Motor neuron (in vitro differentiated cells): ENCODE data around the gene AP1M1. TPM values are rescaled to one million over a fixed set of nuclear protein-coding genes. Genes with fewer than 3 reads are reported as not detected.

Experiments used
- ATAC-seq, 8 experiments: fragments of 200-7000 bp; cut with Tn5 transposase; replicated peaks in 6 of 8; 2 replicates each; pipeline ENCODE4 v1.8.0; 2021; ENCODE audit warnings: mild to moderate bottlenecking in 8 of 8, moderate library complexity in 8 of 8
- H3K27ac ChIP-seq, 2 donors: fragments of 250-450 bp; sonication (Bioruptor Pico); 2 replicates each; pipeline ENCODE4 v1.9.0; 2021; ENCODE audit warnings: antibody characterized with exemption in 2 of 2, mild to moderate bottlenecking in 2 of 2, moderate library complexity in 1 of 2
- H3K4me1 ChIP-seq, 2 donors: fragments of 250-450 bp; sonication (Bioruptor Pico); replicated peaks in 1 of 2; 2 replicates each; pipeline ENCODE4 v1.6.1; 2021; ENCODE audit warnings: antibody characterized with exemption in 2 of 2, mild to moderate bottlenecking in 2 of 2, moderate library complexity in 1 of 2
- H3K4me3 ChIP-seq, 5 donors: fragments of 250-450 bp; sonication (Bioruptor Pico); 2 replicates each; pipeline ENCODE4 v1.9.0; 2021; ENCODE audit warnings: antibody characterized with exemption in 5 of 5, mild to moderate bottlenecking in 5 of 5, moderate library complexity in 4 of 5
- WGBS, 10 experiments: fragments of 450-650 bp; shearing (Covaris generic); methylation state at CpG; one replicate each; pipeline ENCODE4 v1.0.0; 2022; 5-methylcytosine and 5-hydroxymethylcytosine counted together
- in situ Hi-C, 9 experiments: fragments of 400-800 bp; cut with MboI; loops; one replicate each; pipeline ENCODE4 v1.15.0; 2021; ENCODE audit warnings: low sequenced_read_pairs in 9 of 9, low pct_unique_long_range_greater_than_20kb in 2 of 9; ENCODE audit not compliant: unreplicated experiment in 9 of 9
- total RNA-seq, 8 experiments: library from RNA; unstranded; fragments of 300-600 nt; gene quantifications; 2 replicates each; pipeline versions ENCODE4 v1.2.3 to v1.2.4, GENCODE V29; 2022

The AP1M1 gene
- total RNA-seq, 8 experiments from 2014 or later = 23.4 to 87.8 (median 64.6) TPM

DNA sequence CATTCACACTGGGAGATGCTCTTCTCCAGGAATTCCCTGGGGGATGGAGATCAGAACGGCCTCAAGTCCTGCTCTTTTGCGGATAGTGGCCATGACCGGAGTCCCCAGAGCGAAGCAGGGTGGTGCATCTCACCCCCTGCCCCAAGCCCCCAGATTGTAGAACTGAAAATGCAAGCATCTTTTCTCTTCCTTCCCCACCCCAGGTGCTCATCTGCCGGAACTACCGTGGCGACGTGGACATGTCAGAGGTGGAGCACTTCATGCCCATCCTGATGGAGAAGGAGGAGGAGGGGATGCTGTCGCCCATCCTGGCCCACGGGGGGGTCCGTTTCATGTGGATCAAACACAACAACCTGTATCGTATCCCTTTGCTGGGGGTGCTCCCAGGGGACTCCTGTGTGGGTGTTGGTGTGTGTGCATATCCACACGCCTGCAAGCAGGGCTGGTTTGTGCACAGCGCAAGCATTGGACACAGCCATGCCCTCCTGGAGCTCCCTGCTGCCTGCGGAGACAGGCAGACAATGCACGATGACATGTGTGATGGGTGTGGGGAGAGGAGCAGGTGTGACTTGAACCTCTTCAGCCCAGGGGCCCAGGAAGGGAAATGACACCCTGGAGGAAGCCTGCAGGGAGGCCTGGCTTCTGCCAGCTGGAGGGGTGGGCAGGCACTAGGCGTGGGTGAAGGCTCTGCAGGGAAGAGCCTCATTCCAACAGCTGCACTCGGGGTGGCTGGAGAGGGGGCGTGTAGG is 5.7 kb downstream of the AP1M1 start:
- H3K4me1 ChIP-seq = peaks cover 6% of the 10 kb centered on the region in 2 donors
- ATAC-seq = peak in 3 of 8 experiments; percentile 9 to 33 (median 27)
- no peak overlapping the region for H3K4me3 ChIP-seq
- WGBS, 10 experiments = 85 to 100% (median 100%) methylated on average over 1 to 5 of the region's 19 CpGs; no CpG with 5 or more reads in 5 of the 10 experiments
- no peak overlapping the region for H3K27ac ChIP-seq
- in situ Hi-C loops = no loop called here

DNA sequence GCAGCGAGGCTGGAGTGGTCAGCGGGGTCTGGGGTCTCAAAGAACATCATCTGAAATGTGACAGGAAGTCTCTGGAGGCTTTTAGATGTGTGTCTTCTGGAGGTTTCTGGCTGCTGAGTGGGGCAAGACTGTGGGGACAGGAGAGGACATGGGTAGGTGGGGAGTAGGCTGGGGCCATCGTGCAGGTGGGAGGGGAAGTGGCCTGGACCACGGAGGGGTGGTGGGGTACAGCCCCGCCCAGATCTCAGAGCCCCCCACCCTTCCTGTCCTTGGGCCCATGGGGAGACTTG is 6.2 kb downstream of the AP1M1 start:
- in situ Hi-C loops = no loop called here
- Histone ChIP-seq H3K4me1 (peaks cover 1 to 2% of the 10 kb centered on the region in 2 donors), H3K27ac (no peak overlapping the region), H3K4me3 (no peak overlapping the region)
- WGBS, 10 experiments = no CpG with 5 or more reads among the region's 5 CpGs
- ATAC-seq = peak in 1 of 8 experiments; percentile 20

DNA sequence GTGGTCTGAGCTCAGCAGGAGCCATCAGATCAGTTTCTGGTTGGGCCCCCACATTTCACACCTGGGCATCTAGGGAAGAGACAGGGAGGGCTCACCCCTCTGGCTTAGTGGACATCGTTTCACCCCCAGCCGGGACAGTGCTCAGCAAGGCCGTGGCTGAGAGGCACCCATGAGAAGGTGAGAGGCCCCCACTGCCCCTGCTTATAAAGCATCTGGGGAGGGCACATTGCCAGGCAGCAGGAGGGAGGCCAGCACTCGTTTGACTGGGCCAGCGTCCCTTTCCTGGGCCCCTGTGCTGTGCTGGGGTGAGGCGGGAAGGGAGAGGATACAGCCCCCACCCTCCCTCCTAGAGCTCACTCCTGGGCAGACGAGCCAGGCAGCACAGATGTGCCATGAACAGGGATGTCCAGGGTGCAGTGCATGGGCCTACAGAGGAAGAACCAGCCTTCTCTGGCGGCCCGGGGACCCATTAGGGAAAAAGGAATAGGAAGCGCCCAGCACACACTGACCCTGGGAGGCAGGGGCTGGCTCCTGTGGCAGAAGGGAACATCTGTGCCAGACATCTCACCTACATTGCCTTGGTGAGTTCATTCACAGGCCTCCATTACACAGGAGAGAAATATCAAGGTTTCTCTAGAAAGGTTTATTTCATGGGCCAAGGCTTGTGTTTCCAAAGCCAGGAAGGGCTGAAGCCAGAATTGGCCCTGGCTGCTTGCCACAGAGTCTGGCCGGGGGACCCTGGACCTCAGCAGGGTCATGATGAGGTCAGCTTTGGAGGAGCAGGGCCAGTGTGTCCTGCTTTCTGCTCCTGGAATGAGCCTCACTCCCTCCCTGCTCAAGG is 7.7 kb downstream of the AP1M1 start:
- H3K27ac ChIP-seq = no peak overlapping the region
- peak in 4 of 8 experiments; percentile 17 to 35 (median 26) for ATAC-seq
- in situ Hi-C loops = no loop called here
- no peak overlapping the region for H3K4me3 ChIP-seq
- H3K4me1 ChIP-seq = no peaks in the 10 kb centered on the region
- WGBS, 10 experiments = 74 to 100% (median 93%) methylated on average over 1 to 4 of the region's 11 CpGs; no CpG with 5 or more reads in 5 of the 10 experiments

DNA sequence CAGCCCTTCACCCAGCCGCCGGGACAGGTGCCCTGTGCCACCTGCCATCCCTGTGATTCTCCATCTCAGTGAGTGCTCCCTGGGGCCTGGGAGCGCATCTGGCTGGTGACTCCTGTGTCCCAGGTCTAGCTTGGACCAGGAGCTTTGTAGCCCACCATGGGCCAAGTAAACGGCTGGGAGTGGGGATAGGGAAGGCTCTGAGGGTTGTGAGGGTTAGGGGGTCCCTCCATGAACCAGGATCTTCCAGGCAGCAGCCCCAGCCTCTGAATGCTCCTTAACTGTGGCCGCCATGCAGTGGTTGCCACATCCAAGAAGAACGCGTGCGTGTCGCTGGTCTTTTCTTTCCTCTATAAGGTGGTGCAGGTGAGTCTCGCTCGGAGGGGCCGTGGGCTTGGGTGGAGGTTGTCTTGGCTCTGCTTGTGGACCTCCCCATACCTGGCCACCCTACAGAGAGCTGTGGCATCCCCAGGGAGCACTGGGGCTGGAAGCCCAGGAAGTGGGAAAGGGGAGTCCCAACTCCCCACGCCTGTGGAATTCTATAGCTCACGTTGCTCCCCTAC is 8.4 kb downstream of the AP1M1 start:
- Histone ChIP-seq H3K4me1 (no peaks in the 10 kb centered on the region), H3K4me3 (no peak overlapping the region), H3K27ac (no peak overlapping the region)
- in situ Hi-C loops = no loop called here
- ATAC-seq = no peak
- WGBS, 10 experiments = 60 to 100% (median 94%) methylated on average over 1 to 11 of the region's 14 CpGs; no CpG with 5 or more reads in 4 of the 10 experiments

DNA sequence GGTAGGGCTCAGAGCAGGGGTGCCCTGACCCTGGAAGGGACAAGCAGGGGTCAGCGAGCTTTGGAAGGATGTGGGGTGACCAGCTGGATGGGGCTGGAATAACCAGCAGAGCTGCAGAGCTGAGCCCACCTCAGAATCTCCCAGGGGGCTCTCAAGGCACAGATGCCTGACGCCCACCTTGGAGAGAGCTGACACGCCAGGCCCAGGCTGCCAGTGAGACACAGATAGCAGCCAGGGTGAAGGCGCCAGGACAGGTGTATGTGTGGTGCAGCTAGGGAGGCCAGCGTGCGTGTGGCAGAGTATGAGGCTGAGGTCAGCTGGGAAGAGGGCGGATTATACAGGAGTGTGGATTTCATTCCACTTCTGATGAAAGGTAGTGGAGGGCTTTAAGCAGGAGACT is 8.9 kb downstream of the AP1M1 start:
- 82 to 100% (median 93%) methylated on average over 2 to 4 of the region's 7 CpGs; no CpG with 5 or more reads in 6 of the 10 experiments for WGBS, 10 experiments
- in situ Hi-C loops = no loop called here

DNA sequence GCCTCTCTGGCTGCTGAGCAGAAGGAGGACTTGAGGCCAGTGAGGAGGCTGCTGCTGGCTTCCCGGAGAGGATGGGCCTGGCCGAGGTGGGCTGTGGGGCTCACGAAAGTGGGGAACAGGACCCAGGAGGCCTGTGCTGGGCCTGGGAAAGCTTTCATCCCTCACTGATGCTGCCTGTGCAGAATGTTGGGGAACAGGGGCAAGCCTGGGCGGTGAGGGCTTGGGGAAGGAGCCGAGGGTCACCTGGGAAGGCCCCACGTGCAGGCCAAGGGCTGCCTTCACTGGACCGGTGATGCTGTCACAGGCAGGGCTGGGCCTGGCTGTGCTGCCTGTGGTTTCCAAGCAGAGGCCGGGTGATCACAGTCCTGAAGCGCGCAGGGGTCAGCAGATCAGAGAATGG is 9.4 kb downstream of the AP1M1 start:
- 85 to 100% (median 96%) methylated on average over 1 to 5 of the region's 10 CpGs; no CpG with 5 or more reads in 4 of the 10 experiments for WGBS, 10 experiments
- Histone ChIP-seq H3K27ac (no peak overlapping the region), H3K4me1 (no peaks in the 10 kb centered on the region), H3K4me3 (no peak overlapping the region)
- peak in 2 of 8 experiments; percentile 12 to 23 for ATAC-seq
- in situ Hi-C loops = no loop called here

More for the DNA sequence above, 8.9 kb downstream of the AP1M1 start:
- H3K4me3 ChIP-seq = no peak overlapping the region
- H3K27ac ChIP-seq = no peak overlapping the region
- H3K4me1 ChIP-seq = no peaks in the 10 kb centered on the region
- no peak for ATAC-seq

DNA sequence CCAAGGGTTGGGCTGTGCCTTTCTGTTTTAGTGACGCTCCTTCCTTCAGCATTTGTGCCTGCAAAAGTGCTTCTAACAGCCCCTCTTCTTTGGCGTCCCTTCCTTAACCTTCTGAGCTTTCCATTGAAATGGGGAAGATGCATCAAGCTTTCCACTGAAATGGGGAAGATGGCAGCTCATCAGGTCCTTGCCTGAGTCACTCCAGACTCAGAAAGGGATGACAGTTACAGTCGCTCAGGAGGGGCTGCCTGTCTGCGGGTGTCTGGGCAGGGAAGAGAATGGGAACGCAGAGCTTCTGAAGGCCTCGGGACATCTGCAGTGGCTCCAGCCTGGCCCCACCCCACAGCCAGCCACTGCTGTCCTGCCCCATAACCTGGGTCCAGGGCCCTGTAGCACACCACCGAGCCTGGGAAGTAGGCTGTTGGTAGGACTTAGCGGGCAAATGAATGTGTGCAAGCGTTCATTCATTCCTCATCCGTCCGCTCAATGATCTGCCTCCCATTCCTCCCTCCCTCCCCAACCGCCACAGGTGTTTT is 9.8 kb downstream of the AP1M1 start:
- no peak for ATAC-seq
- H3K4me3 ChIP-seq = no peak overlapping the region
- in situ Hi-C loops = no loop called here
- H3K4me1 ChIP-seq = no peaks in the 10 kb centered on the region
- WGBS, 10 experiments = 84 to 100% (median 94%) methylated on average over 2 to 8 of the region's 12 CpGs; no CpG with 5 or more reads in 7 of the 10 experiments
- H3K27ac ChIP-seq = no peak overlapping the region

DNA sequence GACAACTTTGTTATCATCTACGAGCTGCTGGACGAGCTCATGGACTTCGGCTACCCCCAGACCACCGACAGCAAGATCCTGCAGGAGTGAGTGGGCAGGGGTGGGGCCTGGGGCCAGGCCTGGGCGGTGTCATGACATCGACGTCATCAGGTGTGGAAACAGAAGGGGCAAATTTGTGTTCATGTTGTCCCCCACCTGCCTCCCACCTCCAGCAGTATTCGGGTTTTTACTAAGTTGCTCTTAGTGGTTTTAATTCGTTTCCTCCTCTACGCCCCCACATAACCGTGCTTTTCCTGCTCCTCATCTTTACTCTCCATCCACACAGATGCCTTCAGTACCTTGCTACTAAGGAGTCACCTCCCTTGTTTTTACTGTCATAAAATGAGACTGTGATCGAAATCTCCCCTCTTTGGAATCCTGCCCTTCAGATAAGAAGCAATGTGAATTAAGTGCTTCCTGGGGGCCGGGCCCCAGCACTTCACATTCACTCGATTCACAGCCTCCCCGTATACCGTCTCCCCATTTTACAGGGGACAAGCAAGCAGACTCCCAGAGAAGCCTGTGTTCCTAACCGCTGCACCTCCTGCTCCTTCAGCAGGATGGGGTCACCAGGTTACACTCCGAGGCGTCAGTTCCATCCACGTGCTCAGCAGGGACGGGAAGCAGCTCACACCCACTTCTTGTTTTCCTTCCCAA is 10.5 kb downstream of the AP1M1 start:
- 86 to 100% (median 98%) methylated on average over 1 to 11 of the region's 21 CpGs; no CpG with 5 or more reads in 2 of the 10 experiments for WGBS, 10 experiments
- Histone ChIP-seq H3K27ac (no peak overlapping the region), H3K4me3 (no peak overlapping the region), H3K4me1 (no peaks in the 10 kb centered on the region)
- no peak for ATAC-seq
- in situ Hi-C loops = no loop called here

DNA sequence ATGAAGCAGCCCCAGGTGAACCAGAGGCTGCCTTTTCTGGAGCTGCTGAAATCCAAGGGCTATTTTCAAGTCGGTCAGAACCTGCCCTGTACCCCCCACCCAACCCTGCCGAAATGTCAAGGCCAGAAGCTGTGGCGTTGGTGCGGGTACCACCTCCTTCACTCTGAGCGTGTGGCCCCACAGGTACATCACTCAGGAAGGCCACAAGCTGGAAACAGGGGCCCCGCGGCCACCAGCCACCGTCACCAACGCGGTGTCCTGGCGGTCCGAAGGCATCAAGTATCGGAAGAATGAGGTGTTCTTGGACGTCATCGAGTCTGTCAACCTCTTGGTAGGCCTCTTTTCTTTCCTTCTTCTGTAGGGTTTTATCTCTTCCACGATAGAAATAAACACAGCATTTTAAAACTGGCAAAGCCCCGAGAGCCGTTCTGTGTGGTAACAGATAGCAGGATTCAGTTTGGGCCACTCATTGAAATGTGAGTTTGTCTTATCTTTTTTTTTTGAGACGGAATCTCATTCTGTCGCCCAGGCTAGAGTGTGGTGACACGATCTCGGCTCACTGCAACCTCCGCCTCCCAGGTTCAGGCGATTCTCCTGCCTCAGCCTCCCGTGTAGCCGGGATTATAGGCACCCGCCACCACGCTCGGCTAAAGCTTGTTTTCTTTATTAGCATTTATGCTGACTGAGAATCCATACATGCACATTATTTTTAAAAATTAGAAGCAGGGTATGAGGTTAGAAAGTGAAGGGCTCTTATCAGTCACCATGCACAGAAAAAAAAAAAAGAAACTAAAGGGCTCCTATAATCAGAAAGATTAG is 11.3 kb downstream of the AP1M1 start:
- Histone ChIP-seq H3K4me1 (no peaks in the 10 kb centered on the region), H3K4me3 (no peak overlapping the region), H3K27ac (no peak overlapping the region)
- in situ Hi-C loops = no loop called here
- ATAC-seq = no peak
- 82 to 100% (median 93%) methylated on average over 2 to 27 of the region's 29 CpGs; no CpG with 5 or more reads in 2 of the 10 experiments for WGBS, 10 experiments

DNA sequence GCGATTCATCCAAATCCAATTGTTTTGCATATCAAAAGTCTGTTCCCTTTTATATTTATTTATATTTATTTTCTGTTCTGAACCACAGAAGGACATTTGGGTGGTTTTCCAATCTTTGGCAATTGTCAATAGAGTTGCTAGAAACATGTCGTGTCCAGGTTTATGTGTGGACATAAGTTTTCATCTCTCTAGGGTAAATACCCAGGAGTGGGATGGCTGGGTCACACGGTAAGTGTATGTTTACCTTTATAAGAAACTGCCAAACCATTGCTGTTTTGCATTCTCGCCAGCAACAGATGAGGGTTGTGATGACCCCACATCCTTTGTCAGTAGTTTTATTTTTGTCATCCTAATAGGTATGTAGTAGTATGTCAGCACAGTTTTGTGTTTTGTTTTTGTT is 12.5 kb downstream of the AP1M1 start:
- no peak for ATAC-seq
- H3K4me3 ChIP-seq = no peak overlapping the region
- H3K4me1 ChIP-seq = no peaks in the 10 kb centered on the region
- 83 to 100% (median 100%) methylated on average over 1 to 4 of the region's 4 CpGs; no CpG with 5 or more reads in 1 of the 10 experiments for WGBS, 10 experiments
- in situ Hi-C loops = no loop called here
- H3K27ac ChIP-seq = no peak overlapping the region

DNA sequence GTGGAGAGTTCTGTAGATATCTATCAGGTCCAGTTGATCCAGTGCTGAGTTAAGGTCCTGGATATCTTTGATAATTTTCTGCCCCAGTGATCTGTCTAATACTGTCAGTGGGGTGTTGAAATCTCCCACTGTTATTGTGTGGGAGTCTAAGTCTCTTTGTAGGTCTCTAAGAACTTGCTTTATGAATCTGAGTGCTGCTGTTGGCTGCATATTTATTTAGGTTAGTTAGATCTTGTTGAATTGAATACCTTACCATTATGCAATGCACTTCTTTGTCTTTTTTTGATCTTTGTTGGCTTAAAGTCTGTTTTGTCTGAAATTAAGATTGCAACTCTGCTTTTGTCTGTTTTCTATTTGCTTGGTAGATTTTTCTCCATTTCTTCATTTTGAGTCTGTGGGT is 15.4 kb downstream of the AP1M1 start:
- Histone ChIP-seq H3K4me3 (no peak overlapping the region), H3K27ac (no peak overlapping the region), H3K4me1 (no peaks in the 10 kb centered on the region)
- in situ Hi-C loops = no loop called here
- ATAC-seq = no peak
